OCI-LY7 (cell line): ENCODE data around the gene NAB2. TPM values are rescaled to one million over a fixed set of nuclear protein-coding genes. Genes with fewer than 3 reads are reported as not detected.

Experiments used
- BruUV-seq: library from RNA; stranded (reverse); fragments of 400-500 nt; replicated peaks from 2 replicates; lab custom pipeline; 2021; lab: Mats Ljungman, UMichigan
- CTCF ChIA-PET: fragments of 300-600 bp; sonication (Branson Sonifier 250); formaldehyde crosslinking; loops from one replicate; lab custom pipeline; 2022; ENCODE audit warnings: antibody characterized with exemption; ENCODE audit not compliant: unreplicated experiment; lab: Charles Lee
- POLR2A ChIA-PET: fragments of 300-600 bp; sonication (Branson Sonifier 250); formaldehyde crosslinking; loops from one replicate; lab custom pipeline; 2022; ENCODE audit warnings: antibody characterized with exemption; lab: Charles Lee
- DNase-seq: peaks from one replicate; pipeline ENCODE4 v3.0.0-alpha.2; 2015; ENCODE audit warnings: low spot score
- H2AFZ ChIP-seq: fragments of 200-600 bp; sonication (generic), shearing (Covaris generic); 2 replicates; pipeline ENCODE4 v1.6.1; 2014; ENCODE audit warnings: mild to moderate bottlenecking, antibody characterized with exemption, low read length, moderate library complexity
- H3K27ac ChIP-seq: fragments of 200-600 bp; sonication (generic); 2 replicates; pipeline ENCODE4 v1.5.1; 2014; ENCODE audit warnings: mixed run types, low read depth, mild to moderate bottlenecking, moderate library complexity, low read length, inconsistent platforms; ENCODE audit not compliant: poor library complexity, severe bottlenecking
- H3K36me3 ChIP-seq: fragments of 200-600 bp; sonication (generic); 2 replicates; pipeline ENCODE4 v1.6.1; 2014; ENCODE audit warnings: mild to moderate bottlenecking, antibody characterized with exemption, low read length, moderate library complexity, mixed read lengths; ENCODE audit not compliant: insufficient read depth
- H3K4me1 ChIP-seq: fragments of 200-600 bp; sonication (generic); 2 replicates; pipeline ENCODE4 v1.5.1; 2014; ENCODE audit warnings: mild to moderate bottlenecking, low read length; ENCODE audit not compliant: insufficient read depth, poor library complexity, severe bottlenecking
- H3K4me2 ChIP-seq: fragments of 200-600 bp; sonication (generic); 2 replicates; pipeline ENCODE4 v1.6.1; 2014; ENCODE audit warnings: mild to moderate bottlenecking, low read length
- H3K4me3 ChIP-seq: fragments of 200-600 bp; sonication (generic); 2 replicates; pipeline ENCODE4 v1.5.1; 2014; ENCODE audit warnings: mild to moderate bottlenecking, low read depth, low read length; ENCODE audit not compliant: poor library complexity, severe bottlenecking
- H3K79me2 ChIP-seq: fragments of 200-600 bp; sonication (generic); 2 replicates; pipeline ENCODE4 v1.6.1; 2016; ENCODE audit warnings: low read depth, mild to moderate bottlenecking, low read length, moderate library complexity, mixed read lengths; ENCODE audit not compliant: insufficient read depth
- H3K9me2 ChIP-seq: fragments of 200-600 bp; sonication (generic); 2 replicates; pipeline ENCODE4 v1.6.1; 2016; ENCODE audit warnings: mild to moderate bottlenecking, low read length, mixed read lengths; ENCODE audit not compliant: insufficient read depth
- H3K9me3 ChIP-seq: fragments of 200-600 bp; sonication (generic); 2 replicates; pipeline ENCODE4 v1.6.1; 2014; ENCODE audit warnings: mild to moderate bottlenecking, mixed run types, low read length, mixed read lengths
- H4K20me1 ChIP-seq: fragments of 200-600 bp; sonication (generic); 2 replicates; pipeline ENCODE4 v1.6.1; 2014; ENCODE audit warnings: mild to moderate bottlenecking, antibody characterized with exemption, low read length, moderate library complexity, mixed read lengths; ENCODE audit not compliant: insufficient read depth
- CTCF ChIP-seq: fragments of 200-600 bp; sonication (generic); conservative IDR thresholded peaks from 2 replicates; pipeline ENCODE4 v1.5.1; 2014; ENCODE audit warnings: mild to moderate bottlenecking, antibody characterized with exemption, low read length, moderate library complexity, mixed read lengths
- EZH2phosphoT487 ChIP-seq: fragments of 200-600 bp; sonication (generic); IDR thresholded peaks from 2 replicates; pipeline ENCODE4 v1.6.1; 2018; ENCODE audit warnings: low read depth, borderline replicate concordance, mild to moderate bottlenecking, mixed run types, antibody characterized with exemption, low read length, moderate library complexity, mixed read lengths
- intact Hi-C: fragments of 100-400 bp; cut with micrococcal nuclease; formaldehyde crosslinking; loops from one replicate; pipeline ENCODE4 v1.10.0; 2022; ENCODE audit not compliant: unreplicated experiment
- total RNA-seq, 2 experiments: library from RNA; depleted of rRNA in 1 of 2; stranded (reverse); fragments of >200 nt in 1 of 2; shearing (Covaris generic) in 1 of 2; gene quantifications; 2 replicates each; pipeline ENCODE4 v1.2.3, GENCODE V29; 2014 to 2022

Gene NAB2
- total RNA-seq, 2 experiments from 2014 or later, result 6.8 to 8.5 TPM

GRCh38 chr12:57141249-57141648 lies 52.3 kb downstream of the NAB2 start:
- Histone ChIP-seq H3K9me2 (no peaks in the 10 kb centered on the region), H4K20me1 (no peaks in the 10 kb centered on the region), H3K9me3 (no peaks in the 10 kb centered on the region), H3K27ac (no peak overlapping the region), H3K79me2 (no peaks in the 10 kb centered on the region), H3K4me3 (no peak overlapping the region), H3K36me3 (no peaks in the 10 kb centered on the region), H3K4me2 (no peak overlapping the region), H3K4me1 (no peaks in the 10 kb centered on the region), H2AFZ (no peak overlapping the region)
- intact Hi-C loops, result no loop called here
- ChIA-PET CTCF (no interaction called here), POLR2A (interaction anchor here (0.6 kb wide), 1 partner anchor 13 kb away, joined by 3 read pairs; the partner anchor contains the start of gene LRP1)
- no peak for DNase-seq
- TF ChIP-seq CTCF (no peak), EZH2phosphoT487 (no peak)
- no TSS peak for BruUV-seq

- CTCF ChIA-PET, result no interaction called here
These were observed 53.2 kb downstream of the NAB2 start for GRCh38 chr12:57142121-57142520.

More at GRCh38 chr12:57142121-57142520, 53.2 kb downstream of the NAB2 start:
- Histone ChIP-seq H4K20me1 (no peaks in the 10 kb centered on the region), H3K9me3 (no peaks in the 10 kb centered on the region), H3K27ac (no peak overlapping the region), H2AFZ (no peak overlapping the region), H3K4me3 (no peak overlapping the region), H3K36me3 (no peaks in the 10 kb centered on the region), H3K9me2 (no peaks in the 10 kb centered on the region), H3K79me2 (no peaks in the 10 kb centered on the region), H3K4me1 (no peaks in the 10 kb centered on the region), H3K4me2 (no peak overlapping the region)
- no peak for TF ChIP-seq CTCF
- no peak for TF ChIP-seq EZH2phosphoT487
- no TSS peak for BruUV-seq
- no peak for DNase-seq
- intact Hi-C loops, result no loop called here
- POLR2A ChIA-PET, result interaction anchor here (0.6 kb wide), 1 partner anchor 14 kb away, joined by 3 read pairs; the partner anchor contains the start of gene LRP1
